ENCODE data around the gene GOSR2.

GRCh38 chr17:46943218-46943500 is 20.2 kb downstream of the GOSR2 start:
- TF ChIP-seq CTCF (IDR thresholded peaks at IDR 0.05; ENCODE audit: poor library complexity) (no peak), EZH2 (IDR thresholded peaks at IDR 0.05; ENCODE audit: borderline replicate concordance) (no peak)

All from hepatocyte (in vitro differentiated cells).